GM18868 (cell line): ENCODE data around the gene PRDM16.

ENCODE experiments used
- ATAC-seq: cut with Tn5 transposase; IDR thresholded peaks from one replicate; pipeline ENCODE4 v1.9.1; 2021; ENCODE audit warnings: mild to moderate bottlenecking, moderate library complexity; ENCODE audit not compliant: unreplicated experiment

The PRDM16 gene

GRCh38 chr1:3120140-3120539 is 51.1 kb downstream of the PRDM16 start:
- no peak for ATAC-seq

GRCh38 chr1:3120994-3121393 is 52.0 kb downstream of the PRDM16 start:
- ATAC-seq, result no peak

- no peak for ATAC-seq
These were observed 52.6 kb downstream of the PRDM16 start for GRCh38 chr1:3121401-3122210.

GRCh38 chr1:3122311-3122710 is 53.3 kb downstream of the PRDM16 start:
- no peak for ATAC-seq

- no peak for ATAC-seq
These were observed 55.2 kb downstream of the PRDM16 start for GRCh38 chr1:3124246-3124645.

GRCh38 chr1:3125078-3125477 is 56.1 kb downstream of the PRDM16 start:
- ATAC-seq, result no peak

GRCh38 chr1:3125546-3126368 is 56.8 kb downstream of the PRDM16 start:
- ATAC-seq, result no peak

GRCh38 chr1:3126756-3127678 is 58.0 kb downstream of the PRDM16 start:
- no peak for ATAC-seq

GRCh38 chr1:3127738-3128137 is 58.7 kb downstream of the PRDM16 start:
- no peak for ATAC-seq

- ATAC-seq, result no peak
These were observed 59.6 kb downstream of the PRDM16 start for GRCh38 chr1:3128431-3129132.

GRCh38 chr1:3129133-3129490 is 60.1 kb downstream of the PRDM16 start:
- no peak for ATAC-seq

- no peak for ATAC-seq
These were observed 61.3 kb downstream of the PRDM16 start for GRCh38 chr1:3130268-3130667.

- ATAC-seq, result no peak
These were observed 63.7 kb downstream of the PRDM16 start for GRCh38 chr1:3132660-3133059.

GRCh38 chr1:3133686-3134085 is 64.7 kb downstream of the PRDM16 start:
- ATAC-seq, result no peak

GRCh38 chr1:3134381-3135072 is 65.5 kb downstream of the PRDM16 start:
- ATAC-seq, result no peak

GRCh38 chr1:3135073-3135702 is 66.2 kb downstream of the PRDM16 start:
- ATAC-seq, result no peak

GRCh38 chr1:3135744-3136455 is 66.9 kb downstream of the PRDM16 start:
- ATAC-seq, result no peak

GRCh38 chr1:3136532-3136931 is 67.5 kb downstream of the PRDM16 start:
- ATAC-seq, result no peak
